HG02840 (cell line): ENCODE data around the gene EXOG.
A peak's percentile ranks its signal among the peaks of the same experiment; 100 is the strongest.

ENCODE experiments used
- ATAC-seq: cut with Tn5 transposase; IDR thresholded peaks from one replicate; pipeline ENCODE4 v1.9.1; 2021; ENCODE audit warnings: mild to moderate bottlenecking, moderate library complexity, moderate number of reproducible peaks; ENCODE audit not compliant: unreplicated experiment, low FRiP score

EXOG gene

DNA sequence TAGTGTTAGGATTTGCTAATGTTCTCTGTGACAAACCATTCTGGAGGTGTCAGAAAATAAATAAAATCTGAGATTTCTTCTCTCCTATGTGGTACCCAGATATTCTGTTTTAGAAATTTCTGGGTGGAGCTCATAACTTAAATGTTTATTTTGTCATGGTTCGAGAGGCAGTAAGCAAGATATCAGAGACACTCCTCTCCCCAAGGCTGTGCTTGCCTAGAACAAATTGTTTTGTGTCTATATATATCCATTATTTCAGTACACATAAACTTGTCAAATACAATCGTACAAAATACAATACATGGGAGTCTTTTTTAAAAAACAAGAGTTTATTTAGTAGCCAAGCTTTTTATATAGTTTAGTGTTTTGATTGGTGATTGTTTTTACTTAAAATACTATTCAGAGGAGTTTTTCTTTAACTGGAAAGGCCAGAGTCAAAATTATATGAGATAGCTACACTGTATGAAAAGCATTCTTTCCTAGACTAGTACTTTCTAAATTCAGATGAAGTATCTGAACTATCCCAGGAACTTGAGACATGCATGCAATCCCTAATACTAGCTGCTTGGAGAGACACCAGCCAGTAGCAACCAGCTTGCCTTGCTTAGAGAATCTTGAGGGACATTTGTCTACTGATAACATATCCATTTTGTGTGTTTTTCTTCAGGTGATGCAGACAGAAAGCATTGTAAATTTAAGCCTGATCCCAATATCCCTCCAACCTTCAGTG, 4.7 kb downstream of the EXOG start:
- ATAC-seq = no peak

DNA sequence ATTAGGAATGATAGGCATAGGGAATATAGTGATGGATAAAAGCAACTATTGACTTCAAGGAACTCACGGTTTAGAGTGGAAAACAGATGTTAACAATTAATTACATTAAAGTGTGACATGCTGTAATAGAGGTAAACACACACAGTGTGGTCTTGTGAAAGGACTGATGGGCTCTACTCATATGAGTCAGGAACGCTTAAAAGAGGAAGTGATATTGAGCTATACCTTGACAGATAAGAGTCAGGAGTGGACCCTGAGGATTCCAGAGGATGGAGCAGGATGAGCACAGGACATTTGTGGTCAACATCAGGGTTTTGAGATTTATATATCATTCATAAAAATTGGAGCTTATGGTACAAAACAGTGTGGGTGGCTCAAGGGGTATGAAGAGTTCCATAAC, 11.0 kb downstream of the EXOG start:
- ATAC-seq = peak; percentile 93

DNA sequence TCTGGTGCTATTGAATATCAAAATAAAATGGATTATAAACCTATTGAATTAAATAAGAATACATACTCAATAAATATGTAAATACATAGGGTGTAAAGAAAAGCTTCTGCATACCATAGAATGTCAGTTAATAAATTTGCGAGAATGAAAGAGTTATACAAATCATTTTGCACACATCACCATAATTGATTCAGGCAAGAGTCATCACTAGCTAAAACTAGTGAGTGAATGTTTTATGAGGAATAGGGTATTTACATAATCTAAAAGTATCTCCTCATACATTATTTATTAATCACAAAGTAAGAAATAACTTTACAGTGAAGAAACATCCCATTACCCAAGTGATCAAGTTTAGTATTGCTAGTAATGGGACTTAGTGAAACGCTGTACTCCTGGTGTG, 13.6 kb downstream of the EXOG start:
- no peak for ATAC-seq

GRCh38 chr3:38510631-38511030, 14.5 kb downstream of the EXOG start:
- no peak for ATAC-seq

GRCh38 chr3:38511546-38511945, 15.4 kb downstream of the EXOG start:
- no peak for ATAC-seq

DNA sequence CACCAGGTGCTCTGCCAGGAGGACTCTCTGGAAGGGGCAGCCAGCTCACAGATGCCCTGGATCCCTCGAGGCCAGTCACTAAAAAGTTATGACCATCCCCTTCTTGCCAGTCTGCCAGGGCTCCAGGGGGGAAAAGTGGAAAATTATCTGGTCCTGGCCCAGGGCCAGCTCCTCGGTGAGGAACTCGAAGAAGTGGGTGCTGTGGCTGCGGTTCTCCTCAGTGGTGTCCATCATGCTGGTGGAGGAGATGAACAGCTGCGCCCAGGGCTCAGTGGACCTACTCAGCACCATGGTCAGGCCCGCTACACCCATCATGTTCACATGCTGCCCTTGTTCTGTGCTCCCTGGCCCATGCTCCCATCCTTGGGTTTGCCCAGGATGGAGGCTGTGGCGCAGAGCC, 19.2 kb downstream of the EXOG start:
- no peak for ATAC-seq

DNA sequence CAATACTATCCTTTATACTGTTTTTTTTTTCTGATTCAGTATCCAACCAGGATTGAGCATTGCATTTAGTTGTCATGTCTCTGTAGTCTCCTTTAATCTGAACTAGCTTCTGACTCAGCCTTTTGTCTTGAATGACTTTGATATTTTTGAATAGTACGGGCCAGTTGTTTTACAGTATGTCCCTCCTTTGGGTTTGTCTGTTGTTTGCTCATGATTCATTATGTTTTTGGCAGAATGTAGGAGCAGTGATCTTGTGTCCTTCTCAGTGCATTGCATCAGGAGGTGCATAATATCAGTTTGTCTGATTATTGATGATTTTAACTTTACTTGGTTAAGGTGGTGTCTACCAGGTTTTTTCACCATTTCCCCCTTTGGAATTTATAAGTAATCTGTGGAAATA, 20.5 kb downstream of the EXOG start:
- ATAC-seq = no peak

GRCh38 chr3:38519000-38519399, 22.9 kb downstream of the EXOG start:
- no peak for ATAC-seq

DNA sequence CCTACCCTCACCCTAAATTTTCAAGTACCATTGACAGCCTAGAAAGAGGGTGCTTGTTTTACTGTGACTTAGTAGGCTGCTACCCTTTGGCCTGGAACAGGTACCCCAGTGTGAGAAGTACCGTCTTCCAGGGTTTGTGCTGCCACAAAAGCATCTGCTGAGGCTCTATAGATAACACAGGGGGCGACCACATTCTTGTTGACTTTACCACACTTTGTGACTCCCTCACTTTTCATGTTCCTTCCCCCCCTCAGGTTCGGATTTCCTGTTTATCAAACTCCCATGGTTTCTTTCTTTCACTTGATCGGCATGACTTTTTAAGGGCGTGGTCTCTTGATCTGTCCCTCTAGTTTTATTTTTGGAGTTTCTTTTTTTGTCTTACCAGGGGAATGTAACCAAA, 23.5 kb downstream of the EXOG start:
- no peak for ATAC-seq

DNA sequence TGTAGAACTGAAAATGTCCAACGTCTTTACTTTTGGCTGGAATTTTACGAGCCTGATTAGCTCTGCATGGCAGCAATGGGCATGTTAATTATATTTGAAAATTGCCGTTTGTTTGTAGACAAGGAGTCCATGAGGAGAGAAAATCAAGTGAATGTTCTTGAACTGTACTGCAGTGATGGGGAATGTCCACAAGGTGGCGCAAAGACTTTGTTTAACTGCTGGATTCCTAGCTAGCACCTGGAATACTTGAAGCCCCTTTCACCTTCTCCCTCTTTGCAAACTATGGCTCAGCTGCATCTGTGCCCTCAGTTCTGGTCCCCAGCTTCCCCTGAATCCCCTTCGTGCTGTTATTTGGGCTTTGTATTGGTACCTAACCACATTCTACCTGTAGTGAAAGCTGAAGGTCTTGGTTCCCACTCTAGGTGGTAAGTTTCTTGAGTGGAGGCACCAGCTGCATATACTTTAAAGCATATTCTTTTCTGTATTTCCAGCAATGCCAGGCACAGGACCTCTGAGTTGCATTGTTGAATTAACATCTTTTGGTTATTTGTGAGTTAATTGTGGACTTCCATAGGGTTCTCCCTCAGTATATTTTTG, 25.3 kb downstream of the EXOG start:
- no peak for ATAC-seq

DNA sequence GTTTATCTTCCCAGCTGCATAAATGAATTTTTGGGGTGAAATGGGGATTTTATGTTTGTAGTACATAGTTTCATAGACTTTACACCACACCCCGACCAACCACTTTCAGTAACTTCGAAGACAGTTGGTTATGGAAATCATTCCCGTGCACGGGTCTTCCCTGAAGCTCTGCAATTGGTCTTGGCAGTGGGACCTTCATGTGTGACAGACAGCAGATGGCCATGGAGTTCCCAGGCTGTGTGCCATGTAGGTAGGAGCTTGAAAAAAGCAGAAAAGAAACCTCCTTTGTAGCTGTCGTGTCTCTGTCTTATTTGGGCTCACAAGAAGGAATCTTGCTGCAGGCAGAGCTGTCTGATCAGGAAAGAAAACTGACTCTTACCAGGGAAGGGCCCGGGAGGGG, 25.9 kb downstream of the EXOG start:
- ATAC-seq = no peak

DNA sequence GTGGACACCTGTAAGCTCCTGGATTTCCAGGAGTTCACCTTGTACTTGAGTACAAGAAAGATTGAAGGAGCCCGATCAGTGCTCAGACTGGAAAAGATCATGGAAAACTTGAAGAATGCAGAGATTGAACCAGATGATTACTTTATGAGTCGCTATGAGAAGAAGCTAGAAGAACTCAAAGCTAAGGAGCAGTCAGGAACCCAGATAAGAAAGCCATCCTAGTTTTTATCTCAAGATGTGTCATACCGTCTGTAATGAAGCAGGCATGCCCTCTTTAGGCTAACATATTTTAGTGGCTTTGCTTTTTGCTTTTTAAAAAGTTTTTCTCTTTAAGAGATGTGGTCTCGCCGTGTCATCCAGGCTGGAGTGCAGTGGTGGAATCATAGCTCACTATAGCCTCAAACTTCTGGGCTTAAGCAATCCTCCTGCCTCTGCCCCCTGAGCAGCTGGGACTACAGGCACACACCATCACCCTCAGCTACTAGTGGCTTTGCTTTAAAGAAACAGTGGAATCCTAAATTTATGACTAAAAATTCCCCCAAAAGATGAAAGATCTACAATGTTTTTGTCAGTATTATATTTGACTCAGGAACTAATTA, 28.1 kb downstream of the EXOG start:
- no peak for ATAC-seq

GRCh38 chr3:38526792-38527191, 30.7 kb downstream of the EXOG start:
- ATAC-seq = no peak

DNA sequence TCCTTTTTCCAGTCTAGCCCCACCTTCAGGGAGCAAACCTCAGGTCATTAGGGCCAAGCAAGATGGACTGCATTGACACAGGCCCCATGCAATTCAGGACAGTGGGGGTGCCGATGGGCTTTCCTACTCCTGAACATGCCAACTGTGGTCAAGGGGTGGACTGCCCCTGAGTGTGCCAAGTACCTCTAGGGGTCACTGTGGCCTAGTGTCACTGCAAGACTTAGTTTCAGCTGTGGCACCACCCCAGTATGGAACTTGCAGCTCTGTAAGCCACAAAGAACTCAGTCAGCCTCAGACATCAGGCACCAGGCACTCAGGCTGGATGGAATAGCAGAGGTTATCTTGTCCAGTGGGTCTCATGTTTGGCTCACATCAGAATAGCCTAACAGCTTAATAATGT, 32.3 kb downstream of the EXOG start:
- ATAC-seq = no peak

DNA sequence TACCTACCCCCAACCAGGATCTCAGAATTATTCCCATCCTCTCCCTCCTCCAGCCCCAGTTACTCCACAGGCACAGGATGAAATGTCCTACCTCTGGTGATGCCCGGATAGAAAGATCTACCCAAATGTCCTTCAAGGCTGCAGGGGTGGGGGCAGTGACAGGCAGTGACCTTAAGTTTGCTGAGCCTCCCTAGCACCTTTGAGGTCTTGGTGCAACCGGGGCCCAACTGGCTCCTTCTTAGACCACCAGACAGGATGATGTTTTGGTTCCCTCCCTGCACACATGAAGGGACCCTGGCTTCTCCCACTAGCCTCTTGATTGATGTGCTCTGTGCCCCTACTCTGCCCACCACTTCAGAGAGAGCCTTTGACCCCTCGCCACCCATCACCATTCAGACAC, 36.4 kb downstream of the EXOG start:
- no peak for ATAC-seq

GRCh38 chr3:38533285-38533976, 37.3 kb downstream of the EXOG start:
- ATAC-seq = no peak

GRCh38 chr3:38534180-38534579, 38.0 kb downstream of the EXOG start:
- no peak for ATAC-seq

DNA sequence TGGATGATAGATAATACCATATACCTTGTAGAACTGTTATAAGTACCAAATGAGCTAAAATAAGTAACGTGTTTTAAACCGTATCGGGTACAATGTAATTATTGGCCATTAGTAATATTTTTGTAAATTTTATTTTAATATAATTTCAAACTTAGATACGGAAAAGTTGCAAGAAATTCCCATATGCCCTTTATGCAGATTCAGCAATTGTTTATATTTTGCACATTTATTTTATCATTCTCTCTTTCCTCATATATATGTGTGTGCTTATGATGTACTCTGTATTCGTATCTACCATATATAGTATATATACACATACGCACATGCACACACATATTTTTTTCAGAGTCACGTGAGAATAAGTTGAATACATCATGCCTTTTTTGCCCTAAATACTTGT, 38.5 kb downstream of the EXOG start:
- no peak for ATAC-seq

DNA sequence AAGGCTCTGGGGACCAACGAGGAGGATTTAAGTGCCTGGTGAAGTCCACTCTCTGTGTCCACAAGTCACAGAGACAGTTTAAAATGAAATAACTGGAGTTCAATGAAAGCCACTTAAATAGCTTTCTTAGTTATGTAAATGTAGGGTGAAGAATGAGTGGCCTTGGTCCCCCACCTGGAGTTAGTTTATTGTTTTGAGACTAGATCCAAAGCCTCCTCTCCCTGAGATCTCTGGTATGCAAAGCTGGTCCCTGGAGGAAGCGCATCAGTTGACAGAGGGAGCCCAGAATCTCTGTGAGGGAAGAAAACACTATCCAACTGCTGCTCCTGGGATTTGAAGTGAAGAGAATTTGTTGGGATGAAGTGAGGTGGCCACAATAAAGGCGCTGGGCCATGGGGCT, 40.5 kb downstream of the EXOG start:
- no peak for ATAC-seq

DNA sequence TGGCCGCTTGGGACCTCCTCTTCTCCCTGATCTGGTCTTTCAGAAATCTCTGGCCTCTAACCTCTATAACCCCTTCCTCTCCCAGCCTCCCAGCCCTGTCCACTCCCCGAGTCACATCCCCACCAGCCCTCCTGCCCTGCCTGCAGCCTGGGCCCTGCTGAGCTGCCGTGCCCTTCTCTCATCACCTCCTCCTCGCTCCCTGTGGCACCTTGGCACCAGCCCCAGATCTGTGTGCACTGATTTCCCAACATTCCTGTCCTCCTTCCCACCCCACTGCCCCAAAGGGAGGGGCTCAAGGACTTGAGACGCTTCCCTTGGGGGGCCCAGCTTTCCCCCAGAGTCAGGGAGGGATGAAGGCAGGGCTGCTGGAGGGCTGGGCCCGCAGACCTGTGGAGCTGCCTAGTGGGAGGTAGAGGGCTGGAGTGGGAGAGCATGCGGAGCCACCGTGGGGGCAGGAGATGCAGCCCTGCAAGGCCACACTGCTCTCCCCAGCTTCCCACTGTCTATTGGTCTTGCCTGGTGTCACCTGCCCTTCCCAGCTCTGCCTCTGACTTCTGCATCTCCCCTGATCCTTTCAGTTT, 42.7 kb downstream of the EXOG start:
- no peak for ATAC-seq

- ATAC-seq = no peak
These were observed 45.7 kb downstream of the EXOG start for GRCh38 chr3:38541806-38542205.
